ENCODE results near the gene ACOT2. TPM values are rescaled to one million over a fixed set of nuclear protein-coding genes. Genes with fewer than 3 reads are reported as not detected.
A peak's percentile ranks its signal among the peaks of the same experiment; 100 is the strongest.
"Not testable (repeated sequence)": the region's sequence is repeated elsewhere in the genome, so short reads cannot be mapped to it uniquely, and the experiment has no call there.

The ACOT2 gene
- total RNA-seq (2021; fragmentation: NEBNext Ultra II Directional; extraction: Animal tissue kit (Norgen Biotek cat#: 25700)), result 10 to 100 TPM; 18.4 to 24.0 (median 20.9) TPM
- long read RNA-seq, transcript ACOT2-201 (3 exons, 1,774 nt), result major isoform, 34 of 42 reads
- long read RNA-seq, partial matches to known transcripts, result 7 of 42 reads
- long read RNA-seq, other reads (novel, unspliced or antisense), result 1 of 42 reads

DNA sequence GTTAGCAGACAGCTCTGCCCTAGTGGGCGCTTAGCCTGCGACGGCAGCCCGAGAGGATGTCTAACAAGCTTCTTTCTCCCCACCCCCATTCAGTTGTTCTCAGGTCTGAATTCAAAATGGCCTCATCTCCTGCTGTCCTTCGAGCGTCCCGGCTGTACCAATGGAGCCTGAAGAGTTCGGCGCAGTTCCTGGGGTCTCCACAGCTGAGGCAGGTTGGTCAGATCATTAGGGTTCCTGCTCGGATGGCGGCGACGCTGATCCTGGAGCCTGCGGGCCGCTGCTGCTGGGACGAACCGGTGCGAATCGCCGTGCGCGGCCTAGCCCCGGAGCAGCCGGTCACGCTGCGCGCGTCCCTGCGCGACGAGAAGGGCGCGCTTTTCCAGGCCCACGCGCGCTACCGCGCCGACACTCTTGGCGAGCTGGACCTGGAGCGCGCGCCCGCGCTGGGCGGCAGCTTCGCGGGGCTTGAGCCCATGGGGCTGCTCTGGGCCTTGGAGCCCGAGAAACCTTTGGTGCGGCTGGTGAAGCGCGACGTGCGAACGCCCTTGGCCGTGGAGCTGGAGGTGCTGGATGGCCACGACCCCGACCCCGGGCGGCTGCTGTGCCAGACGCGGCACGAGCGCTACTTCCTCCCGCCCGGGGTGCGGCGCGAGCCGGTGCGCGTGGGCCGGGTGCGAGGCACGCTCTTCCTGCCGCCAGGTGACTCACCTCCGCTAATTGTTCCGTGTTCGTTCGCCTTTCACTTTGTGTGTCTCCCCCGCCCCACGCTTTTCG lies at the start of gene ACOT2:
Gene ACOT2, plus strand, starts transcription at position 29 of the 774 bp plus-strand sequence. Its CDS starts 28 bp downstream, at position 57.
- Mint-ChIP-seq H3K27ac (peak within 1 kb of the TSS; percentile 95), H3K4me1 (ENCODE audit: low read depth) (peaks cover 28% of the 10 kb centered on the region), H3K36me3 (ENCODE audit: low read depth) (peaks cover 22% of the 10 kb centered on the region), H3K4me3 (peak within 1 kb of the TSS; percentile 94)
- peak; percentile 87 for DNase-seq
- not testable (repeated sequence) for H3K27me3 Mint-ChIP-seq (ENCODE audit: insufficient read depth); H3K9me3 Mint-ChIP-seq

DNA sequence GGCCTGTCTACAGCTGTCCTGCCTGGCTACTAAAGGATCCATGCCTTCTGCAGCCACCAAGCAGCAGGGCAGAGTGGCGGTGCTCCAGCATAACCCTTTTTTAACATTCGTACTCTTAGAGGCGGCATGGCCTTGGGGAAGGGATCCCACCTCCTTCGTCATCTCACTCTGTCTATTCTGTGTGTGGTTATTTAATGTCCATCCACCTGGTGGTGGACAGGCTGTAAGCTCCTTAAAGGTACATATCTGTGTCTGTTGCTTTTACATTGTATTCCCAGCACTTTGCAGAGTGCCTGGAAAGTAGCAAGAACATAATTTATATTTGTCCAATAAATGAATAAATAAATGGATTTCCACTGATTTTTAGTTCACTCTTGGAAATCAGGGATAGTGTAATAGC lies 47.8 kb upstream of the ACOT2 start:
- Mint-ChIP-seq H3K9me3 (no peaks in the 10 kb centered on the region), H3K4me1 (ENCODE audit: low read depth) (peaks cover 3% of the 10 kb centered on the region), H3K27me3 (ENCODE audit: insufficient read depth) (peaks cover 3% of the 10 kb centered on the region; the same call in 1 of the 2 replicates), H3K4me3 (no peak overlapping the region), H3K27ac (no peak overlapping the region), H3K36me3 (ENCODE audit: low read depth) (no peaks in the 10 kb centered on the region)
- DNase-seq, result no peak
- TF ChIP-seq CTCF (IDR thresholded peaks at IDR 0.05), result no peak

DNA sequence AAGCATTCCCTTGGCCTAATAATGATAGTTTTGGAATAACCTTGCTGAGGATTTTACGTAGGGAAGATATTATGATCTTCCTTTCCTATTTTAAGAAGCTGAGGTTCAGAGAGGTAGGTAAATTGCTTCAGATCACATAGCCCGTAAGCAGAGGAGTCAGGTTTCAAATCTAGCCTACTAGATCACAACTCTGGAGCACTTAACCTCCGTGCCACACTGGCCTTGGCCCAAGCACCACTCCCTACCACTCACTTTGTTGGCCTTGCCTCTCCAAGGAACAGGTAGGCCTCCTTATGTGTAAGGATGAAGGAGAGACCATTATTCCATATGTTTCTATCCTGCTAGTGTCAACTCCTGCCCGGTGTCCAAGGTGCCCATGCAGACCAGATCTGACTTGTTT lies 44.5 kb upstream of the ACOT2 start:
- peaks cover 11% of the 10 kb centered on the region for H3K4me1 Mint-ChIP-seq (ENCODE audit: low read depth)
- H3K27me3 Mint-ChIP-seq (ENCODE audit: insufficient read depth), result peaks cover 5% of the 10 kb centered on the region
- no peaks in the 10 kb centered on the region for H3K36me3 Mint-ChIP-seq (ENCODE audit: low read depth)
- no peak for DNase-seq
- no peaks in the 10 kb centered on the region for H3K9me3 Mint-ChIP-seq
- no peak overlapping the region for H3K27ac Mint-ChIP-seq
- no peak overlapping the region for H3K4me3 Mint-ChIP-seq
- TF ChIP-seq CTCF (IDR thresholded peaks at IDR 0.05), result no peak

- H3K27ac Mint-ChIP-seq, result peak overlapping the region; percentile 67
- no peaks in the 10 kb centered on the region for H3K36me3 Mint-ChIP-seq (ENCODE audit: low read depth)
- no peak for TF ChIP-seq CTCF (IDR thresholded peaks at IDR 0.05)
- H3K27me3 Mint-ChIP-seq (ENCODE audit: insufficient read depth), result peaks cover 2% of the 10 kb centered on the region
- peak; percentile 54 for DNase-seq
- no peaks in the 10 kb centered on the region for H3K9me3 Mint-ChIP-seq
- no peak overlapping the region for H3K4me3 Mint-ChIP-seq
- H3K4me1 Mint-ChIP-seq (ENCODE audit: low read depth), result peaks cover 11% of the 10 kb centered on the region
Measured at GRCh38 chr14:73526036-73526984, 42.7 kb upstream of the ACOT2 start.

DNA sequence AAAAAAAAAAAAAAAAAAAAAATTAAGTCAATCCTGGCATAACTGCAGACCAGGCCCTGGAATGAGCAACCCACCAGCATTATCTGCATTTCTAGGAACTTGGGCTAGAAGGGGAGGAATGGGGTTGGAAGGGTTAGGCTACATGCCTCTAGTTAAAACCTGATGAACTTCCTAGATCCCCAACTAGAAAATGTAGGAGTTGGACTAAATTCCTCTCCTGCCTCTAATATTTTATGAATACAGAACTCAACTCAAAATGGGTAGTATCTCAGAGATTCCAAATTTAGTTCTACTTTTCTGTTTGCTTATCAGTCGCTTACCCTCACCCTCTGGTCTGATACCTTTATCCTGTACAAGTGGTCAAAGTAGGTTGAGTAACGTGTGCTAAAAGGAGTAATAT lies 39.7 kb upstream of the ACOT2 start:
- not testable (repeated sequence) for H3K27me3 Mint-ChIP-seq (ENCODE audit: insufficient read depth); H3K4me3 Mint-ChIP-seq; H3K36me3 Mint-ChIP-seq (ENCODE audit: low read depth); H3K27ac Mint-ChIP-seq; H3K9me3 Mint-ChIP-seq; DNase-seq
- H3K4me1 Mint-ChIP-seq (ENCODE audit: low read depth), result peaks cover 11% of the 10 kb centered on the region

DNA sequence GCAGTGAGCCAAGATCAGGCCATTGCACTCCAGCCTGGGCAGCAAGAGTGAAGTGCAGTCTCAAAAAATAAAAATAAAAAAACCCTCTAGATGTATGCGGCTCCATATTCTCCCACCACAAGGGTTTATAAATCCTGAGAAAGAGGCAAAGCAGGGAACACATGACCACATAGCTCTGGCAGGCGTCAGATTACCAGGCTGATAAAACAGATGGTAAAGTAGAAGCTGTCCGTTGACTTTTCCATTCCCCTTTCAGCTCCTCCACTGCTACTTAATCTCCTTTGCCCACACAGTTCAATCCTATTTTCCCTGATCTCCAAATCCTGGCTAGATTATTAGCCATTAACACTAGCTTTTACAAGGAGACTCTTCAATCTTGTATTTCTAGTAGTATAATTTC lies 37.0 kb upstream of the ACOT2 start:
- not testable (repeated sequence) for H3K4me1 Mint-ChIP-seq (ENCODE audit: low read depth); H3K27me3 Mint-ChIP-seq (ENCODE audit: insufficient read depth); DNase-seq; H3K36me3 Mint-ChIP-seq (ENCODE audit: low read depth); H3K9me3 Mint-ChIP-seq; H3K27ac Mint-ChIP-seq; H3K4me3 Mint-ChIP-seq

DNA sequence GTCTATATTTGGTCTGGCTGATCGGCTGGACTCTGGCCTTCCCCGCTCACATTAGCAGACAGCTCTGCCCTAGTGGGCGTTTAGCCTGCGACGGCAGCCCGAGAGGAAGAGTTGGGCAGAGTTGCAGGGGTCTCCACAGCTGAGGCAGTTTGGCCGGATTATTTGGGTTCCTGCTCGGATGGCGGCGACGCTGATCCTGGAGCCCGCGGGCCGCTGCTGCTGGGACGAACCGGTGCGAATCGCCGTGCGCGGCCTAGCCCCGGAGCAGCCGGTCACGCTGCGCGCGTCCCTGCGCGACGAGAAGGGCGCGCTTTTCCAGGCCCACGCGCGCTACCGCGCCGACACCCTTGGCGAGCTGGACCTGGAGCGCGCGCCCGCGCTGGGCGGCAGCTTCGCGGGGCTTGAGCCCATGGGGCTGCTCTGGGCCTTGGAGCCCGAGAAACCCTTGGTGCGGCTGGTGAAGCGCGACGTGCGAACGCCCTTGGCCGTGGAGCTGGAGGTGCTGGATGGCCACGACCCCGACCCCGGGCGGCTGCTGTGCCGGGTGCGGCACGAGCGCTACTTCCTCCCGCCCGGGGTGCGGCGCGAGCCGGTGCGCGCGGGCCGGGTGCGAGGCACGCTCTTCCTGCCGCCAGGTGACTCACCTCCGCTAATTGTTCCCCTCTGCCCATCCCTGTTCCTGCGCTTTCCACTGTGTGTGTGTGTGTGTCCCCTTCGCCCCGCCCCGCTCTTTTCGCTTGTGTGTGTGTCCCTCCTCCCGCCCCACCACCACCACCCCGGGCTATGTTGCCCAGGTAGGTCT lies 31.6 kb upstream of the ACOT2 start:
- H3K27ac Mint-ChIP-seq, result peak overlapping the region; percentile 88
- not testable (repeated sequence) for H3K36me3 Mint-ChIP-seq (ENCODE audit: low read depth); H3K9me3 Mint-ChIP-seq; H3K27me3 Mint-ChIP-seq (ENCODE audit: insufficient read depth)
- peak; percentile 25 for DNase-seq
- peak overlapping the region; percentile 84 for H3K4me3 Mint-ChIP-seq
- H3K4me1 Mint-ChIP-seq (ENCODE audit: low read depth), result peaks cover 16% of the 10 kb centered on the region

All from HFFc6 (cell line).